OCI-LY1 (cell line): ENCODE measurements around the gene UTP25.

Source experiments
- H2AFZ ChIP-seq: fragments of 200-600 bp; sonication (generic), shearing (Covaris generic); 2 replicates; pipeline ENCODE4 v1.6.0; 2014; ENCODE audit warnings: antibody characterized with exemption, mild to moderate bottlenecking, low read length
- H3F3A ChIP-seq: fragments of 200-600 bp; sonication (generic), shearing (Covaris generic); 2 replicates; pipeline ENCODE4 v1.6.0; 2014; ENCODE audit warnings: mild to moderate bottlenecking, antibody characterized with exemption, low read length, moderate library complexity; ENCODE audit not compliant: insufficient read depth
- H3K27ac ChIP-seq: fragments of 200-600 bp; sonication (generic); 2 replicates; pipeline ENCODE4 v1.5.1; 2014; ENCODE audit warnings: low read length, mixed run types, mild to moderate bottlenecking, low read depth; ENCODE audit not compliant: poor library complexity, severe bottlenecking
- H3K27me3 ChIP-seq: fragments of 200-600 bp; sonication (generic); 2 replicates; pipeline ENCODE4 v1.6.0; 2014; ENCODE audit warnings: antibody characterized with exemption, mild to moderate bottlenecking, low read length, moderate library complexity; ENCODE audit not compliant: insufficient read depth
- H3K36me3 ChIP-seq: fragments of 200-600 bp; sonication (generic); 2 replicates; pipeline ENCODE4 v1.6.1; 2014; ENCODE audit warnings: mild to moderate bottlenecking, antibody characterized with exemption, low read length, moderate library complexity, mixed read lengths; ENCODE audit not compliant: insufficient read depth
- H3K4me1 ChIP-seq: fragments of 200-600 bp; sonication (generic); 2 replicates; pipeline ENCODE4 v1.5.1; 2014; ENCODE audit warnings: mild to moderate bottlenecking, low read length, moderate library complexity; ENCODE audit not compliant: insufficient read depth, severe bottlenecking
- H3K4me2 ChIP-seq: fragments of 200-600 bp; sonication (generic), shearing (Covaris generic); 2 replicates; pipeline ENCODE4 v1.6.1; 2014; ENCODE audit warnings: low read length
- H3K4me3 ChIP-seq: fragments of 200-600 bp; sonication (generic); 2 replicates; pipeline ENCODE4 v1.5.1; 2014; ENCODE audit warnings: low read length, low read depth, mild to moderate bottlenecking, mixed read lengths; ENCODE audit not compliant: poor library complexity, severe bottlenecking
- H3K79me2 ChIP-seq: fragments of 200-600 bp; shearing (Covaris generic); 2 replicates; pipeline ENCODE4 v1.6.1; 2016; ENCODE audit warnings: mixed run types, low read length, mixed read lengths; ENCODE audit not compliant: insufficient read depth
- H3K9ac ChIP-seq: fragments of 200-600 bp; sonication (generic), shearing (Covaris generic); 2 replicates; pipeline ENCODE4 v1.6.1; 2014; ENCODE audit warnings: mild to moderate bottlenecking, low read length, mixed read lengths
- H3K9me2 ChIP-seq: fragments of 200-600 bp; sonication (generic), shearing (Covaris generic); 2 replicates; pipeline ENCODE4 v1.6.1; 2014; ENCODE audit warnings: low read depth, mild to moderate bottlenecking, low read length, mixed read lengths
- H3K9me3 ChIP-seq: fragments of 200-600 bp; shearing (Covaris generic); 2 replicates; pipeline ENCODE4 v1.6.1; 2014; ENCODE audit warnings: low read length, mixed read lengths
- H4K20me1 ChIP-seq: fragments of 200-600 bp; sonication (generic), shearing (Covaris generic); 2 replicates; pipeline ENCODE4 v1.6.0; 2016; ENCODE audit warnings: mild to moderate bottlenecking, low read length; ENCODE audit not compliant: insufficient read depth
- EZH2 ChIP-seq: fragments of 200-600 bp; sonication (generic), shearing (Covaris generic); IDR thresholded peaks from 2 replicates; pipeline ENCODE4 v1.8.0; 2017; ENCODE audit warnings: borderline replicate concordance, mixed run types, mild to moderate bottlenecking, antibody characterized with exemption, low read length, moderate library complexity, mixed read lengths
- TF ChIP-seq, protein P1 (sequence below): fragments of 200-600 bp; sonication (generic), shearing (Covaris generic); IDR thresholded peaks from 2 replicates; pipeline ENCODE4 v1.5.1; 2017; ENCODE audit warnings: mild to moderate bottlenecking, antibody characterized with exemption, low read length, moderate library complexity, mixed read lengths

UTP25 gene

DNA sequence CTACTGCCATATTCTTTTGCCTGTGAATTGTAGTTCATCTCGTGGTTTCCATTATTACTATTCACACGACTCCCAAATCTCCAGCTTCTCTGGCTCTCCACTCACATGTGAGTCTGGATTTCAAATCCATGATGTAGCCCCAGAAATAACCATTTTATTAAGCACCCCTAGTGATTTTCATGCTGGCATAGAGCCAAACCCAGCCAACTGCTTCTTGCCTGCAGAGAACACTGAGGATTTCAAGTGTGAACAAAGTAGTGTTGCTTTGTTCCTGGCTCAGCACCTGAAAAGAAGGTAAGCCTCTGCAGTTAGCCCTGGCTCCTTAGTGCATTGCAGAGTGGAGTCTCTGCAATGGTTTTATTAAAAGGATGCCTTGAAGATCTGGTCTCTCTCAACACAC is 25.9 kb downstream of the UTP25 start:
- H3K4me2 ChIP-seq: no peak overlapping the region
- H3K27ac ChIP-seq: no peak overlapping the region
- no peaks in the 10 kb centered on the region for H3K79me2 ChIP-seq
- no peaks in the 10 kb centered on the region for H4K20me1 ChIP-seq
- H3K9me3 ChIP-seq: no peaks in the 10 kb centered on the region
- no peaks in the 10 kb centered on the region for H3K4me1 ChIP-seq
- no peaks in the 10 kb centered on the region for H3K9me2 ChIP-seq
- H3K9ac ChIP-seq: no peak overlapping the region
- peaks cover 47% of the 10 kb centered on the region for H3K36me3 ChIP-seq
- no peaks in the 10 kb centered on the region for H3F3A ChIP-seq
- H2AFZ ChIP-seq: no peak overlapping the region
- no peak overlapping the region for H3K4me3 ChIP-seq
- H3K27me3 ChIP-seq: no peaks in the 10 kb centered on the region
- TF ChIP-seq EZH2: no peak
- TF ChIP-seq, protein P1, sequence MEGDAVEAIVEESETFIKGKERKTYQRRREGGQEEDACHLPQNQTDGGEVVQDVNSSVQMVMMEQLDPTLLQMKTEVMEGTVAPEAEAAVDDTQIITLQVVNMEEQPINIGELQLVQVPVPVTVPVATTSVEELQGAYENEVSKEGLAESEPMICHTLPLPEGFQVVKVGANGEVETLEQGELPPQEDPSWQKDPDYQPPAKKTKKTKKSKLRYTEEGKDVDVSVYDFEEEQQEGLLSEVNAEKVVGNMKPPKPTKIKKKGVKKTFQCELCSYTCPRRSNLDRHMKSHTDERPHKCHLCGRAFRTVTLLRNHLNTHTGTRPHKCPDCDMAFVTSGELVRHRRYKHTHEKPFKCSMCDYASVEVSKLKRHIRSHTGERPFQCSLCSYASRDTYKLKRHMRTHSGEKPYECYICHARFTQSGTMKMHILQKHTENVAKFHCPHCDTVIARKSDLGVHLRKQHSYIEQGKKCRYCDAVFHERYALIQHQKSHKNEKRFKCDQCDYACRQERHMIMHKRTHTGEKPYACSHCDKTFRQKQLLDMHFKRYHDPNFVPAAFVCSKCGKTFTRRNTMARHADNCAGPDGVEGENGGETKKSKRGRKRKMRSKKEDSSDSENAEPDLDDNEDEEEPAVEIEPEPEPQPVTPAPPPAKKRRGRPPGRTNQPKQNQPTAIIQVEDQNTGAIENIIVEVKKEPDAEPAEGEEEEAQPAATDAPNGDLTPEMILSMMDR: no peak

DNA sequence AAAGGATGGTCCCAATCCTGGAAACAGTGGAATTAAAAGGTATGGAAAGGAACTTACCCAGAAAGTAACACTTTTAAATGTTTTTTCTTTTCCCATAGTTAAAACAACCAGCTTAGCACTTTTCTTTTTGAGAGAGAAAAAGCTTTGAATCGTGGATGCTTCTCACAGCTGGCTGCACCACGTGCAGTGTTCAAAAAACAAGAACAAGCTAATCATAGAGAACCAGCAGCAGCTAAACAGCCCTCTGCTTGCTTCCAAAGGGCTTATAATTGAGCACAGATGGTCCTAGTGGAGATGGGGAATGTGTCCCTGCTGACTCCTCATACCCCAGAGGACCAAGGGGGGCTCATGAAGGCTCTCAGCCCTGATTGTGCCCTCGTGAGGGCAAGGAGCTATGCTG is 26.4 kb downstream of the UTP25 start:
- H3K4me1 ChIP-seq: no peaks in the 10 kb centered on the region
- H3K9me3 ChIP-seq: no peaks in the 10 kb centered on the region
- no peaks in the 10 kb centered on the region for H3K27me3 ChIP-seq
- no peak overlapping the region for H3K4me3 ChIP-seq
- no peak overlapping the region for H3K27ac ChIP-seq
- no peaks in the 10 kb centered on the region for H3F3A ChIP-seq
- no peak overlapping the region for H3K9ac ChIP-seq
- H4K20me1 ChIP-seq: no peaks in the 10 kb centered on the region
- no peaks in the 10 kb centered on the region for H3K9me2 ChIP-seq
- no peak overlapping the region for H2AFZ ChIP-seq
- H3K36me3 ChIP-seq: peaks cover 41% of the 10 kb centered on the region
- no peaks in the 10 kb centered on the region for H3K79me2 ChIP-seq
- TF ChIP-seq, protein P1: no peak
- no peak for TF ChIP-seq EZH2
- no peak overlapping the region for H3K4me2 ChIP-seq

DNA sequence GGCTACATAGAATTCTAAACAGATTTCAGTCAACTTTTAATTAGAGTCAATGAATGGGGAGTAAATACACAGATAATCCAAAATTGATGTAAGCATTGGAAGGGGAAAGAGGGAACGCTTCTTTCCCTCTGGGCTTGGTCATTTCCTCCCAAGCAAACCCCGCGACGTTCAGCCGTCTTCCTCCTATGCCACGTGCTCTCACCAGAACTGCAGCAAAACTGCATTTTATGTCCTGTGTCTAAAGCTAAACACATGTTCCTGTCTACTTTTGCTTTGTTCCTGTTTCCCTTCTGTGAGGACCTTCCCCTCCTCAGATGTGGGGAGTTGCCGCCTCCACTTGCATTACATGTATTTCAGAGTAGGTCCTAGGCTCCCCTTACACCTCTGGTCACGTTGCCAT is 27.2 kb downstream of the UTP25 start:
- Histone ChIP-seq H3K9me3 (no peaks in the 10 kb centered on the region), H3K4me3 (no peak overlapping the region), H3K36me3 (peaks cover 40% of the 10 kb centered on the region), H4K20me1 (no peaks in the 10 kb centered on the region), H3K4me1 (no peaks in the 10 kb centered on the region), H2AFZ (no peak overlapping the region), H3K79me2 (no peaks in the 10 kb centered on the region), H3F3A (no peaks in the 10 kb centered on the region), H3K9ac (no peak overlapping the region), H3K27ac (no peak overlapping the region), H3K4me2 (no peak overlapping the region), H3K9me2 (no peaks in the 10 kb centered on the region), H3K27me3 (no peaks in the 10 kb centered on the region)
- TF ChIP-seq, protein P1: no peak
- no peak for TF ChIP-seq EZH2
